Cardiac muscle cell (in vitro differentiated cells and primary cell): ENCODE results near the gene CXCL16. TPM values are rescaled to one million over a fixed set of nuclear protein-coding genes. Genes with fewer than 3 reads are reported as not detected.
A peak's percentile ranks its signal among the peaks of the same experiment; 100 is the strongest.

ENCODE experiments used
- DNase-seq, 2 donors: peaks; one replicate each; pipeline versions ENCODE4 v3.0.0 to v3.0.0-alpha.2; 2010 to 2017; ENCODE audit warnings: low read depth in 1 of 2, low spot score in 1 of 2
- H3K27ac ChIP-seq: fragments of 200-600 bp; sonication (generic); 2 replicates; pipeline ENCODE4 v1.5.1; 2016
- H3K27me3 ChIP-seq: fragments of 200-600 bp; sonication (generic); 2 replicates; pipeline ENCODE4 v1.6.0; 2016; ENCODE audit warnings: control low read depth
- H3K36me3 ChIP-seq: fragments of 200-600 bp; sonication (generic); 2 replicates; pipeline ENCODE4 v1.5.1; 2016; ENCODE audit warnings: control low read depth
- H3K4me1 ChIP-seq: fragments of 200-600 bp; sonication (generic); 2 replicates; pipeline ENCODE4 v1.8.1; 2017; ENCODE audit warnings: low read depth, mild to moderate bottlenecking, mixed run types
- H3K4me3 ChIP-seq: fragments of 200-600 bp; sonication (generic); 2 replicates; pipeline ENCODE4 v1.5.1; 2016; ENCODE audit warnings: mild to moderate bottlenecking
- H3K9me3 ChIP-seq: fragments of 200-600 bp; sonication (generic); 2 replicates; pipeline ENCODE4 v1.5.1; 2017; ENCODE audit warnings: low read depth, mild to moderate bottlenecking, control low read depth
- CTCF ChIP-seq: IDR thresholded peaks from 2 replicates; pipeline ENCODE4 v1.5.1; 2012; ENCODE audit warnings: low read depth, mild to moderate bottlenecking, low read length
- polyA plus RNA-seq: library from polyadenylated mRNA; unstranded; fragments of >200 nt; fragmentation: Nextera tagmentation; extraction: Ambion mirVana; gene quantifications from 2 replicates; pipeline ENCODE4 v1.2.1, GENCODE V29; 2016
- total RNA-seq: library from RNA; depleted of rRNA; stranded (reverse); fragments of >200 nt; gene quantifications from 2 replicates; pipeline ENCODE4 v1.2.3, GENCODE V29; 2016

Gene CXCL16
- total and polyA plus RNA-seq, 2 experiments from 2014 or later = 0.66 to 0.89 TPM

GRCh38 chr17:4724650-4725049 is 15.1 kb downstream of the CXCL16 start:
- Histone ChIP-seq H3K4me1 (no peaks in the 10 kb centered on the region), H3K36me3 (no peaks in the 10 kb centered on the region), H3K4me3 (no peak overlapping the region), H3K27ac (no peak overlapping the region), H3K9me3 (no peaks in the 10 kb centered on the region), H3K27me3 (no peaks in the 10 kb centered on the region)
- DNase-seq = no peak
- TF ChIP-seq CTCF = no peak

GRCh38 chr17:4722678-4723240 is 17.0 kb downstream of the CXCL16 start:
- Histone ChIP-seq H3K27me3 (no peaks in the 10 kb centered on the region), H3K27ac (no peak overlapping the region), H3K4me1 (no peaks in the 10 kb centered on the region), H3K36me3 (no peaks in the 10 kb centered on the region), H3K9me3 (no peaks in the 10 kb centered on the region), H3K4me3 (no peak overlapping the region)
- no peak for TF ChIP-seq CTCF
- DNase-seq = no peak

- DNase-seq = peak in 1 of 2 donors; percentile 62
- H3K27me3 ChIP-seq = no peaks in the 10 kb centered on the region
- no peaks in the 10 kb centered on the region for H3K36me3 ChIP-seq
- no peak overlapping the region for H3K27ac ChIP-seq
- no peak overlapping the region for H3K4me3 ChIP-seq
- H3K4me1 ChIP-seq = no peaks in the 10 kb centered on the region
- no peak for TF ChIP-seq CTCF
- no peaks in the 10 kb centered on the region for H3K9me3 ChIP-seq
Observed at GRCh38 chr17:4721203-4722135, 18.3 kb downstream of the CXCL16 start.

- no peak for TF ChIP-seq CTCF
Observed at GRCh38 chr17:4720787-4721186, 18.9 kb downstream of the CXCL16 start.

GRCh38 chr17:4719684-4720221 is 20.0 kb downstream of the CXCL16 start:
- TF ChIP-seq CTCF = no peak
- H3K27ac ChIP-seq = no peak overlapping the region
- H3K27me3 ChIP-seq = no peaks in the 10 kb centered on the region
- no peaks in the 10 kb centered on the region for H3K4me1 ChIP-seq
- peak in 1 of 2 donors; percentile 34 for DNase-seq
- H3K36me3 ChIP-seq = no peaks in the 10 kb centered on the region
- no peaks in the 10 kb centered on the region for H3K9me3 ChIP-seq
- H3K4me3 ChIP-seq = no peak overlapping the region

More at GRCh38 chr17:4720787-4721186, 18.9 kb downstream of the CXCL16 start:
- no peak overlapping the region for H3K4me3 ChIP-seq
- H3K27me3 ChIP-seq = no peaks in the 10 kb centered on the region
- no peaks in the 10 kb centered on the region for H3K36me3 ChIP-seq
- H3K9me3 ChIP-seq = no peaks in the 10 kb centered on the region
- H3K4me1 ChIP-seq = no peaks in the 10 kb centered on the region
- no peak overlapping the region for H3K27ac ChIP-seq
- DNase-seq = no peak
